ENCODE measurements around the gene SMCO4.

GRCh38 chr11:93484716-93485115, 58.5 kb downstream of the SMCO4 start:
- TF ChIP-seq, protein P1, sequence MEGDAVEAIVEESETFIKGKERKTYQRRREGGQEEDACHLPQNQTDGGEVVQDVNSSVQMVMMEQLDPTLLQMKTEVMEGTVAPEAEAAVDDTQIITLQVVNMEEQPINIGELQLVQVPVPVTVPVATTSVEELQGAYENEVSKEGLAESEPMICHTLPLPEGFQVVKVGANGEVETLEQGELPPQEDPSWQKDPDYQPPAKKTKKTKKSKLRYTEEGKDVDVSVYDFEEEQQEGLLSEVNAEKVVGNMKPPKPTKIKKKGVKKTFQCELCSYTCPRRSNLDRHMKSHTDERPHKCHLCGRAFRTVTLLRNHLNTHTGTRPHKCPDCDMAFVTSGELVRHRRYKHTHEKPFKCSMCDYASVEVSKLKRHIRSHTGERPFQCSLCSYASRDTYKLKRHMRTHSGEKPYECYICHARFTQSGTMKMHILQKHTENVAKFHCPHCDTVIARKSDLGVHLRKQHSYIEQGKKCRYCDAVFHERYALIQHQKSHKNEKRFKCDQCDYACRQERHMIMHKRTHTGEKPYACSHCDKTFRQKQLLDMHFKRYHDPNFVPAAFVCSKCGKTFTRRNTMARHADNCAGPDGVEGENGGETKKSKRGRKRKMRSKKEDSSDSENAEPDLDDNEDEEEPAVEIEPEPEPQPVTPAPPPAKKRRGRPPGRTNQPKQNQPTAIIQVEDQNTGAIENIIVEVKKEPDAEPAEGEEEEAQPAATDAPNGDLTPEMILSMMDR (conservative IDR thresholded peaks at IDR 0.05; ENCODE audit: low read length) = no peak
- TF ChIP-seq EZH2phosphoT487 (IDR thresholded peaks at IDR 0.05; ENCODE audit: borderline replicate concordance, low read depth, low read length) = no peak
